Gastrocnemius medialis (tissue), 4 donors: ENCODE data around the gene FPR3.

ENCODE experiments used
- CTCF ChIP-seq, 5 experiments: fragments of 450-650 bp in 3 of 5; fragments of 200-600 bp in 2 of 5; sonication (generic) in 2 of 5; IDR thresholded peaks in 4 of 5; conservative IDR thresholded peaks in 1 of 5; 1 replicate in 4 of 5; 2 replicates in 1 of 5; pipeline ENCODE4 v1.5.1; 2016 to 2019; ENCODE audit warnings: antibody characterized with exemption in 5 of 5, mild to moderate bottlenecking in 3 of 5, moderate library complexity in 3 of 5
- POLR2A ChIP-seq, 2 donors: fragments of 450-650 bp; IDR thresholded peaks; one replicate each; pipeline ENCODE4 v1.6.1; 2017; ENCODE audit warnings: antibody characterized with exemption in 2 of 2, mild to moderate bottlenecking in 2 of 2, moderate library complexity in 2 of 2

DNA sequence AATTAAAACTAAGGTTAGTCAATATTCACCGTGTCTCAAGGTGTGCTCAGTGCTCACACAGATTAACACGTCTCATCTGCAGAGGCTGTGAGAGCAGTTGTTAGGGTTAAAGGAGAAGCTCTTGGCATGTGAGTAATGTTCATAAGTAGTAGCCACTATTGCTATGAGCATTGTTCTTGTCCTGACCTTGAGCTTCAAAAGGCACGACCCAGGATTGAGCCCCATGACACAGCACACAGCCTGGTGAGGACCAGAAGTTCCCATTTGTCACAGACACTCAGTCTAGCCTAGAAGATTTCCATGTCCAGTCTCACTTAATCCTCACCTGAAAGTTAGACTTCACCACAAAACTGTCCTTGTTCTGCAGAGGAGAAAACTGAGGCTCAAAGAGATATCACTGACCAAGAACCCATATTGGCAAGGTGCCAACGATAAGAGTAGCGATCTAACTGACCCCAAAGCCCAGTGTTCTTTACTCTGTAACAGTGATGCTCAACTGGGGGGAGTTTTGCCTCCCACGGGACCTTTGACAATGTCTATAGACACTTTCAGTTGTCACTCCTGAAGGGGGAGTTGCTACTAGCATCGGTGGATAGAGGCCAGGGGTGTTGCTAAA, 26.0 kb downstream of the FPR3 start:
- TF ChIP-seq CTCF (IDR thresholded peaks at IDR 0.05 in 4 of 5, conservative IDR thresholded peaks at IDR 0.05 in 1 of 5) = no peak
- TF ChIP-seq POLR2A (IDR thresholded peaks at IDR 0.05) = no peak
